Measurements from ENCODE around the gene ALLC. TPM values are rescaled to one million over a fixed set of nuclear protein-coding genes. Genes with fewer than 3 reads are reported as not detected.

Gene ALLC
- total and polyA plus RNA-seq, 3 donors from 2014 or later, result 8.1 to 35.1 (median 18.5) TPM

DNA sequence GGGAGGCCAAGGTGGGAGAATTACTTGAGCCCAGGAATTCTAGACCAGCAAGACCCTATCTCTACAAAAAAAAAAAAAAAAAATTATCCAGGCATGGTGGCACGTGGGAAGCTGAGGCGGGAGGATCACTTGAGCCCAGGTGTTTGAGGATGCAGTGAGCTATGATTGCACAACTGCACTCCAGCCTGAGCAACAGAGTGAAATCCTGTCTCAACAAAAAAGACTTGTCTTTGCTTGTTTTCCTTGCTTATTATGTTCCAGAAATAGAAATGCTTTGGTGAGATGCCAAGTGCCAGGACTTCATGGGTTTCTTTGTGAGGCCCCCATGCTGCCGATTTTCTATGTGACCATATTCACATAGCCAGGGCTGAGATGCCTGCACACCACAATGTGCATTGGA lies 54.4 kb downstream of the ALLC start:
- intact Hi-C loops (cut with DNase I; ENCODE audit: low total_unique reads), result no loop called here
- TF ChIP-seq, protein P1, sequence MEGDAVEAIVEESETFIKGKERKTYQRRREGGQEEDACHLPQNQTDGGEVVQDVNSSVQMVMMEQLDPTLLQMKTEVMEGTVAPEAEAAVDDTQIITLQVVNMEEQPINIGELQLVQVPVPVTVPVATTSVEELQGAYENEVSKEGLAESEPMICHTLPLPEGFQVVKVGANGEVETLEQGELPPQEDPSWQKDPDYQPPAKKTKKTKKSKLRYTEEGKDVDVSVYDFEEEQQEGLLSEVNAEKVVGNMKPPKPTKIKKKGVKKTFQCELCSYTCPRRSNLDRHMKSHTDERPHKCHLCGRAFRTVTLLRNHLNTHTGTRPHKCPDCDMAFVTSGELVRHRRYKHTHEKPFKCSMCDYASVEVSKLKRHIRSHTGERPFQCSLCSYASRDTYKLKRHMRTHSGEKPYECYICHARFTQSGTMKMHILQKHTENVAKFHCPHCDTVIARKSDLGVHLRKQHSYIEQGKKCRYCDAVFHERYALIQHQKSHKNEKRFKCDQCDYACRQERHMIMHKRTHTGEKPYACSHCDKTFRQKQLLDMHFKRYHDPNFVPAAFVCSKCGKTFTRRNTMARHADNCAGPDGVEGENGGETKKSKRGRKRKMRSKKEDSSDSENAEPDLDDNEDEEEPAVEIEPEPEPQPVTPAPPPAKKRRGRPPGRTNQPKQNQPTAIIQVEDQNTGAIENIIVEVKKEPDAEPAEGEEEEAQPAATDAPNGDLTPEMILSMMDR (IDR thresholded peaks at IDR 0.05), result no peak
- no peak for TF ChIP-seq POLR2A (IDR thresholded peaks at IDR 0.05)
- no peaks in the 10 kb centered on the region for H3K27me3 ChIP-seq
- no peaks in the 10 kb centered on the region for H3K9me3 ChIP-seq
- peaks cover 6% of the 10 kb centered on the region for H3K4me1 ChIP-seq
- peak overlapping the region; percentile 2 to 79 for H3K27ac ChIP-seq
- H3K36me3 ChIP-seq (ENCODE audit: low read depth, missing control alignments), result no peaks in the 10 kb centered on the region
- WGBS, 2 donors, result 56 to 63% methylated on average over 2 to 3 of the region's 3 CpGs
- H3K4me3 ChIP-seq, result no peak overlapping the region
- no peak for DNase-seq

DNA sequence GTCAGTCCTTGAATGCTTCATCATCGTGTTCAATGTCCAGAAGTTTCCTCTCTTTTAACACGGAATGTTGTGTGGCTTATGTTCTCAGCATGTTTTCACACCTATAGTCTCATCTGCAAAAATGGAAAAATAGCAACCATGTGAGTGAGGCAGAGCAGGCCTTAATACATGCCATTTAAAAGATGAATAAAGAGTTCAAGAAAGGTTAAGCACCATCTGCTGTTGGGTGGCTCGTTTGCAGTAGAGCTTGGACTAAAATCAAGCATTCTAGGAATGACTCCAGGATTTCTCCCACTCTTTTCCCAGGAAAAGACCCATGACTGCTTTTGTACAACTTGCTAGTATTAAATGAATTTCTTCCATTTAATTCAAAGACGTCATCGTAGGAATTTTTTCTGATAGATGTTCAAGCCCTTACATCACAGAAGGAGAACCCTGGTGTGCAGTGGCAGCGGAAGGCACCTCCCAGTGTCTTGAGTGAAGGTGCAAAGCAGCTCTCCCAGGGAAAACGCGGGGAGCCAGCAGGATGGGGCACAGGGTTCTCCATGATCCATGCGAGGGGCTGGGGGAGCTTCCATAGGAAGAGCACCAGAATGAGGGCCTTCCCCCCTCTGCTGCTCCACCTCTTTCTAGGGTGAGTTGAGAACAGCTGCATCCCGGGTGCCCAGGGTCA lies 55.0 kb downstream of the ALLC start:
- peak overlapping the region in 1 of 2 donors; percentile 79 for H3K27ac ChIP-seq
- no peak for DNase-seq
- WGBS, 2 donors, result 57% methylated on average over 10 of the region's 10 CpGs

DNA sequence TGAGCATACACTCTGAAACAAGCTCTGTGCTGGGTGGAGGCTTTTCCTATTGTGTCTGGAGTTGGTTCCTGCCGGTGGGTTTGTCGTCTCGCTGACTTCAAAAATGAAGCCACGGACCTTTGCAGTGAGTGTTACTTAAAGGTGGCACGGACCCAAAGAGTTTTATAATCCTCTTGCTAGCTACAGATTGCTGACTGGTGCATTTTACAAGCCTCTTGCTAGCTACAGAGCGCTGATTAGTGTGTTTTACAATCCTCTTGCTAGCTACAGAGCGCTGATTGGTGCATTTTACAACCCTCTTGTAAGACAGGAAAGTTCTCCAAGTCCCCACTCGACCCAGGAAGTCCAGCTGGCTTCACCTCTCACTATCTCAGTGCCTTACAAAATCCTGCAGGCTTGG lies 60.7 kb downstream of the ALLC start:
- no peak overlapping the region for H3K4me3 ChIP-seq
- intact Hi-C loops (cut with DNase I; ENCODE audit: low total_unique reads), result no loop called here
- H3K27ac ChIP-seq, result no peak overlapping the region
- WGBS, 2 donors, result 77 to 91% methylated on average over 8 of the region's 8 CpGs
- no peaks in the 10 kb centered on the region for H3K27me3 ChIP-seq
- no peaks in the 10 kb centered on the region for H3K36me3 ChIP-seq (ENCODE audit: low read depth, missing control alignments)
- DNase-seq, result no peak
- H3K9me3 ChIP-seq, result no peaks in the 10 kb centered on the region
- no peak for TF ChIP-seq POLR2A (IDR thresholded peaks at IDR 0.05)
- TF ChIP-seq, protein P1 (IDR thresholded peaks at IDR 0.05), result no peak
- no peaks in the 10 kb centered on the region for H3K4me1 ChIP-seq

More for the DNA sequence above, 55.0 kb downstream of the ALLC start:
- Histone ChIP-seq H3K36me3 (ENCODE audit: low read depth, missing control alignments) (no peaks in the 10 kb centered on the region), H3K4me1 (peaks cover 6% of the 10 kb centered on the region), H3K27me3 (no peaks in the 10 kb centered on the region), H3K9me3 (no peaks in the 10 kb centered on the region), H3K4me3 (no peak overlapping the region)
- intact Hi-C loops (cut with DNase I; ENCODE audit: low total_unique reads), result no loop called here
- TF ChIP-seq, protein P1 (IDR thresholded peaks at IDR 0.05), result no peak
- TF ChIP-seq POLR2A (IDR thresholded peaks at IDR 0.05), result no peak

DNA sequence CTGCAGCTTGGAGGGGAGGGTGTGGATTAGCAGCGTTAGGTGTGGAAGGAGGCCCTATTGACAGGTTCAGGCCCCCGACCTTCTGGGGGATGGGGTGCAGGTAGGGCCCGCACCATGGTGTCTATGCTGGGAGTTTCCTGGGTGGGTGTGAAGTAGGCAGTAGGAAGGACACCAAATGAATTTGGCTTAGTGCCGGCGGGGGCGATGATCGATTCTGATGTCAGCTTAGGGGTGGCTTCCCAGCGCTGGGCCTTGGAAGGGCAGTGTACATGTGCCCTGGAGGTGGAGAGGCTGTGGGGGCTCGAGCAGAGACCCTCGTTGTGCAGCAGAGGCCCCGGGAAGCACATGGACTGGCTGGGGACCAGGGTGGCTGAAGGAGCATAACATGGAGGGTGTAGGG lies 67.0 kb downstream of the ALLC start:
- intact Hi-C loops (cut with DNase I; ENCODE audit: low total_unique reads), result no loop called here
- H3K36me3 ChIP-seq (ENCODE audit: low read depth, missing control alignments), result no peaks in the 10 kb centered on the region

More for the DNA sequence above, 67.0 kb downstream of the ALLC start:
- 86 to 94% methylated on average over 5 to 11 of the region's 11 CpGs for WGBS, 2 donors
- Histone ChIP-seq H3K4me1 (no peaks in the 10 kb centered on the region), H3K9me3 (no peaks in the 10 kb centered on the region), H3K27me3 (no peaks in the 10 kb centered on the region), H3K27ac (no peak overlapping the region), H3K4me3 (no peak overlapping the region)
- no peak for TF ChIP-seq POLR2A (IDR thresholded peaks at IDR 0.05)
- TF ChIP-seq, protein P1 (IDR thresholded peaks at IDR 0.05), result no peak
- no peak for DNase-seq

All from testis (tissue), 3 donors.